Lower leg skin (tissue), 3 donors: ENCODE data around the gene ANKRD1.

Source experiments
- CTCF ChIP-seq, 3 donors: fragments of 450-650 bp; IDR thresholded peaks; one replicate each; pipeline ENCODE4 v1.5.1; 2016; ENCODE audit warnings: antibody characterized with exemption in 3 of 3, mild to moderate bottlenecking in 3 of 3, moderate library complexity in 2 of 3
- POLR2A ChIP-seq, 2 donors: fragments of 450-650 bp; IDR thresholded peaks; one replicate each; pipeline ENCODE4 v1.6.1; 2016 to 2017; ENCODE audit warnings: antibody characterized with exemption in 2 of 2, mild to moderate bottlenecking in 1 of 2, moderate library complexity in 1 of 2

GRCh38 chr10:90965720-90966119, 44.8 kb upstream of the ANKRD1 start:
- TF ChIP-seq CTCF (IDR thresholded peaks at IDR 0.05) = no peak
- no peak for TF ChIP-seq POLR2A (IDR thresholded peaks at IDR 0.05)
